Ishikawa (cell line): Measurements from ENCODE around the gene HUS1.

ENCODE experiments used
- MAX ChIP-seq: IDR thresholded peaks from 2 replicates; pipeline ENCODE4 v1.6.1; 2012
- YY1 ChIP-seq: IDR thresholded peaks from 2 replicates; pipeline ENCODE4 v1.6.1; 2012; ENCODE audit warnings: low read depth

- TF ChIP-seq MAX (no peak), YY1 (no peak)
Measured at GRCh38 chr7:48016641-48017040, 37.2 kb upstream of the HUS1 start.
